Head of caudate nucleus (tissue), 42 donors: Measurements from ENCODE around the gene LRP5.

Experiments used
- DNase-seq, 42 donors: peaks; one replicate each; pipeline versions ENCODE4 v3.0.0 to v3.0.0-alpha.2; 2020 to 2021; ENCODE audit warnings: mixed read lengths in 7 of 42
- intact Hi-C: fragments of 100-400 bp; cut with DNase I; formaldehyde crosslinking; loops from one replicate; pipeline ENCODE4 v1.15.0; 2022

Gene LRP5

GRCh38 chr11:68312117-68312779 lies at the start of gene LRP5:
LRP5 (plus strand) TSS chr11:68312591; CDS start chr11:68312715, 124 bp downstream.
- DNase-seq: peak in 3 of 42 donors; percentile 24 to 40 (median 36)
- intact Hi-C loops: loop anchor here (10.0 kb wide), 1 partner anchor 63 kb away; no protein-coding TSS in a partner anchor

- no peak for DNase-seq
- intact Hi-C loops: loop anchor here (10.0 kb wide), 1 partner anchor 181 kb away; no protein-coding TSS in a partner anchor
These were observed 48.9 kb upstream of the LRP5 start for GRCh38 chr11:68263444-68264035.

- no peak for DNase-seq
- intact Hi-C loops: loop anchor here (10.0 kb wide), 1 partner anchor 181 kb away; no protein-coding TSS in a partner anchor
These were observed 48.1 kb upstream of the LRP5 start for GRCh38 chr11:68264244-68264643.

GRCh38 chr11:68264741-68265540 lies 47.5 kb upstream of the LRP5 start:
- intact Hi-C loops: loop anchor here (10.0 kb wide), 1 partner anchor 180 kb away; no protein-coding TSS in a partner anchor
- no peak for DNase-seq

GRCh38 chr11:68266121-68266891 lies 46.1 kb upstream of the LRP5 start:
- intact Hi-C loops: loop anchor here (10.0 kb wide), 1 partner anchor 178 kb away; no protein-coding TSS in a partner anchor

GRCh38 chr11:68266936-68267880 lies 45.2 kb upstream of the LRP5 start:
- no peak for DNase-seq
- intact Hi-C loops: loop anchor here (10.0 kb wide), 1 partner anchor 178 kb away; no protein-coding TSS in a partner anchor

More at GRCh38 chr11:68266121-68266891, 46.1 kb upstream of the LRP5 start:
- DNase-seq: peak in 17 of 42 donors; percentile 17 to 76 (median 53)

- DNase-seq: no peak
- intact Hi-C loops: loop anchor here (10.0 kb wide), 1 partner anchor 177 kb away; no protein-coding TSS in a partner anchor
These were observed 44.5 kb upstream of the LRP5 start for GRCh38 chr11:68267881-68268240.

- intact Hi-C loops: loop anchor here (10.0 kb wide), 1 partner anchor 175 kb away; no protein-coding TSS in a partner anchor
- no peak for DNase-seq
These were observed 42.8 kb upstream of the LRP5 start for GRCh38 chr11:68269414-68270081.

- intact Hi-C loops: no loop called here
- no peak for DNase-seq
These were observed 42.0 kb upstream of the LRP5 start for GRCh38 chr11:68270196-68271022.

GRCh38 chr11:68271023-68271780 lies 41.2 kb upstream of the LRP5 start:
- DNase-seq: peak in 36 of 42 donors; percentile 20 to 81 (median 58)
- intact Hi-C loops: no loop called here

- DNase-seq: peak; percentile 87 to 98 (median 96)
- intact Hi-C loops: no loop called here
These were observed 40.4 kb upstream of the LRP5 start, which contains the start of gene C11orf24 for GRCh38 chr11:68271781-68272608. C11orf24 (minus strand) TSS chr11:68271973; CDS start chr11:68263767, 8,206 bp downstream.

GRCh38 chr11:68273026-68273738 lies 39.2 kb upstream of the LRP5 start:
- intact Hi-C loops: no loop called here
- no peak for DNase-seq

GRCh38 chr11:68274306-68274705 lies 38.1 kb upstream of the LRP5 start:
- no peak for DNase-seq
- intact Hi-C loops: no loop called here
